ENCODE data around the gene ARL14EPL. TPM values are rescaled to one million over a fixed set of nuclear protein-coding genes. Genes with fewer than 3 reads are reported as not detected.
"Not testable (repeated sequence)": the region's sequence is repeated elsewhere in the genome, so short reads cannot be mapped to it uniquely, and the experiment has no call there.

Gene ARL14EPL
- total RNA-seq, 4 donors from 2014 or later = 0.15 TPM; not detected in 3

DNA sequence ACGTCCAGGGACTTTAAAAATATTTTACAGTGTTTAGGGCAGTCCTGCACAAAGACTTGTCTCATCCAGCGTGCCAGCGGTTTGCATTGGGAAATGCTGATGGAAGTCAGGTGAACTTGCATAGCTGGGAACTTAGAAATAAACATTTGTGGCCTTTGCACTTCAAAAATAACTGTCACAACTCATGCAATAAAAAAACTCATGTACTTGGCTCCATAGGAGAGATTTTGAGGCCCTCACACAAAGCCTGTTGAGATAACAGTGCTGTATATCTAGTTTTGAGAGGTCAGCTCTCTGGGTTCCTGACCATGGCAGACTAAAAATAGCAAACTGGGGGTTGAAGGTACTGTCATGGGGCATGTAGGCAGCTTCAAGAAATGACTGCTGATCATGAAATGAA is 58.0 kb downstream of the ARL14EPL start:
- Histone ChIP-seq H3K27ac (no peak overlapping the region), H3K27me3 (no peaks in the 10 kb centered on the region), H3K4me3 (no peak overlapping the region), H3K36me3 (peaks cover 0 to 61% of the 10 kb centered on the region in 2 donors), H3K4me1 (peaks cover 0 to 22% (median 0%) of the 10 kb centered on the region in 3 donors), H3K9me3 (no peaks in the 10 kb centered on the region)
- no peak for ATAC-seq
- no peak for TF ChIP-seq CTCF (IDR thresholded peaks at IDR 0.05)
- TF ChIP-seq POLR2AphosphoS5 (IDR thresholded peaks at IDR 0.05) = no peak
- TF ChIP-seq EP300 (IDR thresholded peaks at IDR 0.05) = no peak
- no peak for TF ChIP-seq POLR2A (IDR thresholded peaks at IDR 0.05)
- 78 to 100% methylated on average over 3 of the region's 3 CpGs for WGBS, 2 donors (ENCODE audit: low coverage in 1 of 2)

- no peak overlapping the region for H3K4me3 ChIP-seq
- H3K9me3 ChIP-seq = no peaks in the 10 kb centered on the region
- peaks cover 0 to 69% of the 10 kb centered on the region in 2 donors for H3K36me3 ChIP-seq
- H3K4me1 ChIP-seq = peaks cover 0 to 12% (median 0%) of the 10 kb centered on the region in 3 donors
- TF ChIP-seq POLR2A (IDR thresholded peaks at IDR 0.05) = no peak
- TF ChIP-seq CTCF (IDR thresholded peaks at IDR 0.05) = no peak
- TF ChIP-seq POLR2AphosphoS5 (IDR thresholded peaks at IDR 0.05) = no peak
- no peak for TF ChIP-seq EP300 (IDR thresholded peaks at IDR 0.05)
- WGBS, 2 donors (ENCODE audit: low coverage in 1 of 2) = 0 to 50% methylated on average over 1 of the region's 1 CpG
- no peak for ATAC-seq
- H3K27me3 ChIP-seq = no peaks in the 10 kb centered on the region
- H3K27ac ChIP-seq = no peak overlapping the region
These were observed 59.1 kb downstream of the ARL14EPL start for GRCh38 chr5:116091416-116091815.

GRCh38 chr5:116097301-116097700 is 65.0 kb downstream of the ARL14EPL start:
- ATAC-seq = no peak
- no peak for TF ChIP-seq CTCF (IDR thresholded peaks at IDR 0.05)
- no peak for TF ChIP-seq EP300 (IDR thresholded peaks at IDR 0.05)
- no peak for TF ChIP-seq POLR2AphosphoS5 (IDR thresholded peaks at IDR 0.05)
- no peak for TF ChIP-seq POLR2A (IDR thresholded peaks at IDR 0.05)
- Histone ChIP-seq H3K27ac (no peak overlapping the region), H3K4me1 (no peaks in the 10 kb centered on the region), H3K36me3 (peaks cover 0 to 79% of the 10 kb centered on the region in 2 donors), H3K27me3 (no peaks in the 10 kb centered on the region), H3K4me3 (no peak overlapping the region), H3K9me3 (no peaks in the 10 kb centered on the region)
- WGBS, 2 donors (ENCODE audit: low coverage in 1 of 2) = 81 to 100% methylated on average over 4 of the region's 4 CpGs

DNA sequence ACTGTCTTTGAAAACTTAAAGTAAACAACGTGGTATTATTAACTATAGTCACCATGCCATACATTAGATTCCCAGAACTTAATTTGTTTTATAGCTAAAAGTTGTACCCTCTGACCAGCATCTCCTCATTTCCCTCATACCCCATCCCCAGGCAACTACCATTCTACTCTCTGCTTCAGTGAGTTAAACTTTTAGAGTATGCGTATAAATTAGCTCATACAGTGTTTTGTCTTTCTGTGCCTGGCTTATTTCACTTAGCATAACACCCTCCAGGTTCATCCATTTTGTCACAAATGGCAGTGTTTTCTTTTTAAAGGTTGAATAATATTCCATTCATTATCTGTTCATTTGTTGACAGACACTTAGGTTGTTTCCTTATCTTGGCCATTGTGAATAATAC is 66.7 kb downstream of the ARL14EPL start:
- no peaks in the 10 kb centered on the region for H3K9me3 ChIP-seq
- no peaks in the 10 kb centered on the region for H3K4me1 ChIP-seq
- no peak for ATAC-seq
- H3K27me3 ChIP-seq = no peaks in the 10 kb centered on the region
- H3K4me3 ChIP-seq = no peak overlapping the region
- TF ChIP-seq POLR2AphosphoS5 (IDR thresholded peaks at IDR 0.05) = no peak
- no peak for TF ChIP-seq EP300 (IDR thresholded peaks at IDR 0.05)
- no peak for TF ChIP-seq CTCF (IDR thresholded peaks at IDR 0.05)
- no peak for TF ChIP-seq POLR2A (IDR thresholded peaks at IDR 0.05)
- WGBS, 2 donors (ENCODE audit: low coverage in 1 of 2) = 100% methylated on average over 1 to 2 of the region's 2 CpGs
- peaks cover 0 to 64% of the 10 kb centered on the region in 2 donors for H3K36me3 ChIP-seq
- H3K27ac ChIP-seq = no peak overlapping the region

GRCh38 chr5:116104941-116105340 is 72.7 kb downstream of the ARL14EPL start:
- H3K27me3 ChIP-seq, ATAC-seq, H3K27ac ChIP-seq, H3K9me3 ChIP-seq, H3K4me1 ChIP-seq, H3K4me3 ChIP-seq: not testable (repeated sequence)
- 87 to 91% methylated on average over 2 of the region's 2 CpGs for WGBS, 2 donors (ENCODE audit: low coverage in 1 of 2)
- peaks cover 0 to 38% of the 10 kb centered on the region in 2 donors for H3K36me3 ChIP-seq

Other genes with a start within 250 kb of the ARL14EPL start
- 10 to 100 TPM in 3 of 4 donors, 1 to 10 TPM in 1; 9.7 to 29.9 (median 13.3) TPM for gene CDO1, start 215.8 kb upstream of the ARL14EPL start, total RNA-seq
- 10 to 100 TPM; 36.5 to 73.0 (median 48.7) TPM for gene ATG12, start 190.9 kb upstream of the ARL14EPL start, total RNA-seq
- 100 to 1,000 TPM in 2 of 4 donors, 10 to 100 TPM in 2; 62.1 to 200 (median 99.5) TPM for gene AP3S1, start 190.5 kb upstream of the ARL14EPL start, total RNA-seq
- 1 to 10 TPM; 3.0 to 5.5 (median 4.4) TPM for gene LVRN, start 70.0 kb upstream of the ARL14EPL start, total RNA-seq
- gene COMMD10, start 52.6 kb downstream of the ARL14EPL start, total RNA-seq = 10 to 100 TPM; 26.4 to 48.3 (median 29.6) TPM

Measured in gastroesophageal sphincter (tissue), 4 donors.